Keratinocyte (primary cell): ENCODE measurements around the gene CUEDC1. TPM values are rescaled to one million over a fixed set of nuclear protein-coding genes. Genes with fewer than 3 reads are reported as not detected.

ENCODE experiments used
- DNase-seq: peaks from one replicate; pipeline ENCODE4 v3.0.0-alpha.2; 2011; ENCODE audit warnings: low read depth, missing footprints, low spot score
- FAIRE-seq: peaks from 2 replicates; lab custom pipeline; 2011; peaks lifted over from hg19 to GRCh38; lab: Jason Lieb, UNC
- H2AFZ ChIP-seq: 2 replicates; pipeline ENCODE4 v1.6.0; 2012; ENCODE audit warnings: low read length, control low read depth, inconsistent platforms; ENCODE audit not compliant: control insufficient read depth
- H3K27ac ChIP-seq: 2 replicates; pipeline ENCODE4 v1.5.1; 2011; ENCODE audit warnings: low read length; ENCODE audit not compliant: control insufficient read depth, insufficient read depth
- H3K27me3 ChIP-seq: 3 replicates; pipeline ENCODE4 v1.6.0; 2011; ENCODE audit warnings: low read length; ENCODE audit not compliant: control insufficient read depth, insufficient read depth; ENCODE audit errors: extremely low read depth
- H3K36me3 ChIP-seq, 2 experiments: 2 replicates in 1 of 2; 3 replicates in 1 of 2; pipeline ENCODE4 v1.5.1; 2011; ENCODE audit warnings: low read length in 2 of 2, mild to moderate bottlenecking in 1 of 2; ENCODE audit not compliant: control insufficient read depth in 2 of 2, insufficient read depth in 2 of 2; ENCODE audit errors: extremely low read depth in 1 of 2
- H3K4me1 ChIP-seq: 3 replicates; pipeline ENCODE4 v1.5.1; 2011; ENCODE audit warnings: low read length; ENCODE audit not compliant: control insufficient read depth, insufficient read depth; ENCODE audit errors: extremely low read depth
- H3K4me2 ChIP-seq: 3 replicates; pipeline ENCODE4 v1.6.0; 2011; ENCODE audit warnings: low read depth, low read length; ENCODE audit not compliant: control insufficient read depth, insufficient read depth; ENCODE audit errors: extremely low read depth
- H3K4me3 ChIP-seq, 3 experiments: fragments of 200-600 bp in 1 of 3; sonication (generic) in 1 of 3; 2 replicates in 2 of 3; 3 replicates in 1 of 3; pipeline ENCODE4 v1.5.1; 2011 to 2016; ENCODE audit warnings: low read length in 3 of 3, mild to moderate bottlenecking in 3 of 3, control low read depth in 2 of 3, inconsistent platforms in 1 of 3, low read depth in 1 of 3, mixed read lengths in 1 of 3, mixed run types in 1 of 3, moderate library complexity in 1 of 3; ENCODE audit not compliant: control insufficient read depth in 2 of 3, insufficient read depth in 2 of 3; ENCODE audit errors: extremely low read depth in 1 of 3
- H3K79me2 ChIP-seq: 2 replicates; pipeline ENCODE4 v1.6.0; 2012; ENCODE audit warnings: low read length; ENCODE audit not compliant: control insufficient read depth, insufficient read depth
- H3K9ac ChIP-seq: 3 replicates; pipeline ENCODE4 v1.6.0; 2011; ENCODE audit warnings: low read length; ENCODE audit not compliant: control insufficient read depth, insufficient read depth; ENCODE audit errors: extremely low read depth
- H3K9me1 ChIP-seq: 3 replicates; pipeline ENCODE4 v1.6.0; 2011; ENCODE audit warnings: low read length; ENCODE audit not compliant: control insufficient read depth, insufficient read depth; ENCODE audit errors: extremely low read depth
- H3K9me3 ChIP-seq: 2 replicates; pipeline ENCODE4 v1.5.1; 2012; ENCODE audit warnings: low read depth, low read length; ENCODE audit not compliant: control insufficient read depth
- H4K20me1 ChIP-seq: 3 replicates; pipeline ENCODE4 v1.6.0; 2011; ENCODE audit warnings: low read length; ENCODE audit not compliant: control insufficient read depth, insufficient read depth; ENCODE audit errors: extremely low read depth
- CTCF ChIP-seq, 3 experiments: IDR thresholded peaks in 1 of 3; conservative IDR thresholded peaks in 1 of 3; optimal IDR thresholded peaks in 1 of 3; 2 replicates in 2 of 3; 3 replicates in 1 of 3; pipeline versions ENCODE3 to v1.5.1; 2011; ENCODE audit warnings: low read length in 3 of 3, mild to moderate bottlenecking in 3 of 3, moderate library complexity in 2 of 3, control low read depth in 1 of 3, inconsistent platforms in 1 of 3; ENCODE audit not compliant: insufficient read depth in 2 of 3; ENCODE audit errors: extremely low read depth in 1 of 3
- EZH2 ChIP-seq: IDR thresholded peaks from one replicate; pipeline ENCODE4 v1.6.1; 2012; ENCODE audit warnings: inconsistent platforms, mild to moderate bottlenecking, low read length, moderate library complexity
- dilution Hi-C: fragments of 300-500 bp; cut with MboI; formaldehyde crosslinking; loops from one replicate; pipeline ENCODE4 v1.7.0; 2020; ENCODE audit warnings: low sequenced_read_pairs; ENCODE audit not compliant: extremely low pct_ligation_motif_present
- polyA plus RNA-seq, 5 experiments: library from polyadenylated mRNA; depleted of rRNA in 3 of 5; stranded (reverse) in 3 of 5; stranded (forward) in 1 of 5; unstranded in 1 of 5; fragments of >200 nt; gene quantifications; 1 replicate in 1 of 5; 2 replicates in 3 of 5; 3 replicates in 1 of 5; pipeline versions ENCODE4 v1.2.1 to v1.2.3, GENCODE V29; 2011 to 2012; ENCODE audit warnings: missing spikeins in 2 of 5, low read depth in 1 of 5, low replicate concordance in 1 of 5

CUEDC1 gene
- polyA plus RNA-seq, 1 donor (not counting 4 experiments of a cell fraction or from before 2014, with no cell fraction given) = 12.9 TPM

DNA sequence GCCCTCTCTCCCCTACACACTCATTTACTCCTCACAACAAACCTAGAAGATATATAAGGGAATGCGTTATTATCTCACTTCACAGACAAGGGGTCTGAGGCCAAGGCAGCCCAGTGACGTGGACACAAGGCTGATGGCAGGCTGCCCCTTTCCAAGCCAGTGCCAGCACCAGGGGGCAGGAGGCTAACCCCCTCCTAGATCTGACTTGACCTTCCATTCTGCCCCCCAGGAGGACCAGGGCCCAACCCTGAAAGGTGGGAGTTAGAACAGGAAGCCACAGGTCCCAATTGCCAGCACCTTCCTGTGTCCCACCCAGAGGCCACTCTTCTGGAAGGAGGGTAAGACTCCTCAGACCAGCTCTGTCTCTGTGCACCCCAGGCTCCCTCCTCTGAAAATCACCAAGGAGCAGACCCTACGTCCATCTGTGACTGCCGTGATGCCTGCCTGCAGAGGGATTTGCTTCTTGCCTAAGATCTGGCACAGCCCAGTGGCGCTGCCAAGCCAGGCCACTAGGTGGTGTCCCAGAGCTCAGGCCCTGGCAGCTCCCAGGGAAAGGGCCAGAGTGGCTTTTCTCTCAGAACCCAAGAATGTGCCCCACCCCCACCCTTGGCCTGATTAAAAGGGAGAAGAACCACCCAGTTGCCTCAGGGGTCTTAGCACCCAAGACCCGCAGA lies 62.9 kb downstream of the CUEDC1 start:
- H3K79me2 ChIP-seq = no peaks in the 10 kb centered on the region
- H3K36me3 ChIP-seq = no peaks in the 10 kb centered on the region
- dilution Hi-C loops = no loop called here
- no peak overlapping the region for H3K4me3 ChIP-seq
- H2AFZ ChIP-seq = no peak overlapping the region
- H3K27ac ChIP-seq = peak overlapping the region; percentile 72
- H3K4me2 ChIP-seq = peak overlapping the region; percentile 71
- H3K4me1 ChIP-seq = peaks cover 33% of the 10 kb centered on the region
- H3K9me1 ChIP-seq = peaks cover 2% of the 10 kb centered on the region
- DNase-seq (no peak), FAIRE-seq (peak; percentile 92)
- no peaks in the 10 kb centered on the region for H3K27me3 ChIP-seq
- no peak for TF ChIP-seq EZH2
- peak; percentile 95 to 100 (median 99) for TF ChIP-seq CTCF (optimal IDR thresholded peaks at IDR 0.05 in 1 of 3, IDR thresholded peaks at IDR 0.05 in 1 of 3, conservative IDR thresholded peaks at IDR 0.05 in 1 of 3; ENCODE audit: extremely low read depth in 1 of 3, insufficient read depth in 2 of 3, low read length in 3 of 3)
- peak overlapping the region; percentile 34 for H3K9ac ChIP-seq
- H3K9me3 ChIP-seq = no peaks in the 10 kb centered on the region
- no peaks in the 10 kb centered on the region for H4K20me1 ChIP-seq

DNA sequence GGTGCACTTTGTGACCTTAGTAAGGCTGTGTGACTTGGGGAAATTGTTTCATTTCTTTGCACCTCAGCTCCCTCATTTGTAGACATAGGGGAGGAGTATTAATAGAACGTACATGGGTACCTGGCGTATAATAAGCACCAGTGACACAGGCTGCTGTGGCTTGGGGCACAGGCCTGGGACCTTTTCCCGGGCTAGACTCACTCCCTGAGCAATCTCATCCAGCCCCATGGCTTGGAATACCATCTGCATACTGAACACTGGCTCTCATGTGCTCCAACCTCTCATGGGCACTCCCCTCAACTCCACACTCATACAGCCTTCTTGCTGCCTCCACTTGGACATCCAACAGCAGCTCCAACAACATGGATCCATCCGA lies 64.4 kb downstream of the CUEDC1 start:
- DNase-seq (no peak), FAIRE-seq (no peak)
- Histone ChIP-seq H2AFZ (no peak overlapping the region), H3K36me3 (no peaks in the 10 kb centered on the region), H4K20me1 (no peaks in the 10 kb centered on the region), H3K9me1 (peaks cover 2% of the 10 kb centered on the region), H3K4me1 (peaks cover 33% of the 10 kb centered on the region), H3K9me3 (no peaks in the 10 kb centered on the region), H3K27me3 (no peaks in the 10 kb centered on the region), H3K4me2 (peak overlapping the region; percentile 28), H3K79me2 (no peaks in the 10 kb centered on the region), H3K27ac (no peak overlapping the region), H3K9ac (no peak overlapping the region), H3K4me3 (no peak overlapping the region)
- TF ChIP-seq CTCF (optimal IDR thresholded peaks at IDR 0.05 in 1 of 3, IDR thresholded peaks at IDR 0.05 in 1 of 3, conservative IDR thresholded peaks at IDR 0.05 in 1 of 3; ENCODE audit: extremely low read depth in 1 of 3, insufficient read depth in 2 of 3, low read length in 3 of 3) = no peak
- no peak for TF ChIP-seq EZH2
- dilution Hi-C loops = no loop called here
